Lower lobe of right lung (tissue), 2 donors: ENCODE measurements around the gene KIFC1. TPM values are rescaled to one million over a fixed set of nuclear protein-coding genes. Genes with fewer than 3 reads are reported as not detected.
A peak's percentile ranks its signal among the peaks of the same experiment; 100 is the strongest.

Experiments
- ATAC-seq, 2 donors: fragments of 200-7000 bp; cut with Tn5 transposase; one replicate each; pipeline ENCODE4 v1.9.1; 2020 to 2022; ENCODE audit warnings: mild to moderate bottlenecking in 2 of 2, moderate library complexity in 2 of 2
- DNase-seq: peaks from one replicate; pipeline ENCODE4 v3.0.0-alpha.2; 2020
- H3K27ac ChIP-seq: fragments of 200-600 bp; one replicate; pipeline ENCODE4 v1.8.0; 2022
- H3K27me3 ChIP-seq: fragments of 200-600 bp; one replicate; pipeline ENCODE4 v1.8.0; 2022; ENCODE audit warnings: low read depth
- H3K36me3 ChIP-seq: fragments of 200-600 bp; one replicate; pipeline ENCODE4 v1.8.0; 2022; ENCODE audit warnings: mild to moderate bottlenecking
- H3K4me1 ChIP-seq: fragments of 200-600 bp; one replicate; pipeline ENCODE4 v1.8.0; 2022
- H3K4me3 ChIP-seq: fragments of 200-600 bp; one replicate; pipeline ENCODE4 v1.8.0; 2022; ENCODE audit warnings: mild to moderate bottlenecking
- H3K9me3 ChIP-seq: fragments of 200-600 bp; one replicate; pipeline ENCODE4 v1.8.0; 2022
- intact Hi-C: fragments of 100-400 bp; cut with DNase I; formaldehyde crosslinking; loops from one replicate; pipeline ENCODE4 v1.11.0; 2022
- total RNA-seq: library from RNA; stranded (reverse); fragmentation: NEBNext Ultra II Directional; extraction: Animal tissue kit (Norgen Biotek cat#: 25700); gene quantifications from one replicate; pipeline ENCODE4 v1.2.1, GENCODE V29; 2021
- TF ChIP-seq, protein P1 (sequence below): fragments of 200-600 bp; IDR thresholded peaks from one replicate; pipeline ENCODE4 v1.8.0; 2022; ENCODE audit warnings: antibody characterized with exemption, mild to moderate bottlenecking
- donor health status: DM: no; HTN: yes; CAD: no; lungs with severe emphysema.

KIFC1 gene
- total RNA-seq, 1 donor from 2014 or later, result 2.7 TPM

DNA sequence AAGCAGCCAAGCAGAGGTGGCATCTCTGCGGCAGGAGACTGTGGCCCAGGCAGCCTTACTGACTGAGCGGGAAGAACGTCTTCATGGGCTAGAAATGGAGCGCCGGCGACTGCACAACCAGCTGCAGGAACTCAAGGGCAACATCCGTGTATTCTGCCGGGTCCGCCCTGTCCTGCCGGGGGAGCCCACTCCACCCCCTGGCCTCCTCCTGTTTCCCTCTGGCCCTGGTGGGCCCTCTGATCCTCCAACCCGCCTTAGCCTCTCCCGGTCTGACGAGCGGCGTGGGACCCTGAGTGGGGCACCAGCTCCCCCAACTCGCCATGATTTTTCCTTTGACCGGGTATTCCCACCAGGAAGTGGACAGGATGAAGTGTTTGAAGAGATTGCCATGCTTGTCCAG, 13.3 kb downstream of the KIFC1 start:
- H3K27me3 ChIP-seq, result no peaks in the 10 kb centered on the region
- no peak for DNase-seq
- intact Hi-C loops, result no loop called here

DNA sequence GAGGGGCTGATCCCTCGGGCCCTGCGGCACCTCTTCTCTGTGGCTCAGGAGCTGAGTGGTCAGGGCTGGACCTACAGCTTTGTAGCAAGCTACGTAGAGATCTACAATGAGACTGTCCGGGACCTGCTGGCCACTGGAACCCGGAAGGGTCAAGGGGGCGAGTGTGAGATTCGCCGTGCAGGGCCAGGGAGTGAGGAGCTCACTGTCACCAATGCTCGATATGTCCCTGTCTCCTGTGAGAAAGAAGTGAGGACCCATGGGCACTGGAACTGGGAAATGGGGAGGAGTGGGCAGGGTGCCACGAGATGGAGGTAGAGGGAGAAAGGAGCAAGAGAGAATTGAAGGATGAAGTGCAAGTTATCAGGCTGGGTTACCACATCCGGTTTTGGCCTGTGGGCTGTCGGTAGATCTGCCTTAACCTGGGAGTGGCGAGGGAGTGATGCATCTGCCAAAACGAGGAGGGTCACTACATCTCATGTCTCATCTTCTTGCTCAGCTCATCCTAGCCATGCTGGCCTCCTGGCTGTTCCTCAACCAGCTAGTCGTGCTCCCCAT, 13.8 kb downstream of the KIFC1 start:
- no peaks in the 10 kb centered on the region for H3K9me3 ChIP-seq
- ATAC-seq, result no peak
- TF ChIP-seq, protein P1, sequence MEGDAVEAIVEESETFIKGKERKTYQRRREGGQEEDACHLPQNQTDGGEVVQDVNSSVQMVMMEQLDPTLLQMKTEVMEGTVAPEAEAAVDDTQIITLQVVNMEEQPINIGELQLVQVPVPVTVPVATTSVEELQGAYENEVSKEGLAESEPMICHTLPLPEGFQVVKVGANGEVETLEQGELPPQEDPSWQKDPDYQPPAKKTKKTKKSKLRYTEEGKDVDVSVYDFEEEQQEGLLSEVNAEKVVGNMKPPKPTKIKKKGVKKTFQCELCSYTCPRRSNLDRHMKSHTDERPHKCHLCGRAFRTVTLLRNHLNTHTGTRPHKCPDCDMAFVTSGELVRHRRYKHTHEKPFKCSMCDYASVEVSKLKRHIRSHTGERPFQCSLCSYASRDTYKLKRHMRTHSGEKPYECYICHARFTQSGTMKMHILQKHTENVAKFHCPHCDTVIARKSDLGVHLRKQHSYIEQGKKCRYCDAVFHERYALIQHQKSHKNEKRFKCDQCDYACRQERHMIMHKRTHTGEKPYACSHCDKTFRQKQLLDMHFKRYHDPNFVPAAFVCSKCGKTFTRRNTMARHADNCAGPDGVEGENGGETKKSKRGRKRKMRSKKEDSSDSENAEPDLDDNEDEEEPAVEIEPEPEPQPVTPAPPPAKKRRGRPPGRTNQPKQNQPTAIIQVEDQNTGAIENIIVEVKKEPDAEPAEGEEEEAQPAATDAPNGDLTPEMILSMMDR, result no peak

More for the DNA sequence above, 13.3 kb downstream of the KIFC1 start:
- Histone ChIP-seq H3K4me3 (no peak overlapping the region), H3K36me3 (no peaks in the 10 kb centered on the region), H3K4me1 (no peaks in the 10 kb centered on the region), H3K27ac (no peak overlapping the region), H3K9me3 (no peaks in the 10 kb centered on the region)
- ATAC-seq, result no peak
- TF ChIP-seq, protein P1, result no peak

DNA sequence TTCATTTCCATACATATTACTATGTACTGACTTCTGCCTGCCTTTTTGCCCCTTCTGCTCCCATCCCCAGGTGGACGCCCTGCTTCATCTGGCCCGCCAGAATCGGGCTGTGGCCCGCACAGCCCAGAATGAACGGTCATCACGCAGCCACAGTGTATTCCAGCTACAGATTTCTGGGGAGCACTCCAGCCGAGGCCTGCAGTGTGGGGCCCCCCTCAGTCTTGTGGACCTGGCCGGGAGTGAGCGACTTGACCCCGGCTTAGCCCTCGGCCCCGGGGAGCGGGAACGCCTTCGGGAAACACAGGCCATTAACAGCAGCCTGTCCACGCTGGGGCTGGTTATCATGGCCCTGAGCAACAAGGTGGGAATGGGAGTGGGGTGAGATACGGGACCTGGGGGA, 14.5 kb downstream of the KIFC1 start:
- Histone ChIP-seq H3K4me3 (no peak overlapping the region), H3K4me1 (no peaks in the 10 kb centered on the region), H3K27me3 (no peaks in the 10 kb centered on the region), H3K9me3 (no peaks in the 10 kb centered on the region), H3K27ac (no peak overlapping the region), H3K36me3 (no peaks in the 10 kb centered on the region)
- TF ChIP-seq, protein P1, result no peak
- ATAC-seq (no peak), DNase-seq (no peak)
- intact Hi-C loops, result no loop called here

More for the DNA sequence above, 13.8 kb downstream of the KIFC1 start:
- DNase-seq, result no peak
- H3K27ac ChIP-seq, result no peak overlapping the region
- no peaks in the 10 kb centered on the region for H3K36me3 ChIP-seq
- H3K4me1 ChIP-seq, result no peaks in the 10 kb centered on the region
- no peaks in the 10 kb centered on the region for H3K27me3 ChIP-seq
- H3K4me3 ChIP-seq, result no peak overlapping the region
- intact Hi-C loops, result no loop called here

DNA sequence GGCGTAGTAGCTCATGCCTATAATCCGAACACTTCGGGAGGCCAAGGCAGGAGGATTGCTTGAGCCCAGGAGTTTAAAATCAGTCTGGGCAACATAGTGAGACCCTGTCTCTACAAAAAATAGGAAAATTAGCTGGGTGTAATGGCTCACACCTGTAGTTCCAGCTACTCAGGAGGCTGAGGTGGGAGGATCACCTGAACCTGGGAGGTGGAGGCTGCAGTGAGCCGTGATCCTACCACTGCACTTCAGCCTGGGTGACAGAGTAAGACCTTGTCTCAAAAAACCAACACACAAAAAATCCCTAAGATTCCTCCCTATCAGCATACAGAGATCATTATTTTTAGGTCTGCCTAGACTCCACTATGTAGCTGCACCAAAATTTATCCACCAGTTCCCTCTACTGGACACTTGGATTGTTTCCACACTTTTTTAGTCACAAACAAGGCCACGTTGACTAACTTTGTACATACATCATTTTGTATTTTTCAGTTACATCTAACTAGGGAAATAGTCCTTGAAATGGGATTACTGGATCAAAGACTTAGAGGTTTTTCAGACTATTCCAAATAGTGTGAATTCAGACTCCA, 15.6 kb downstream of the KIFC1 start:
- Histone ChIP-seq H3K36me3 (peaks cover 1% of the 10 kb centered on the region), H3K4me1 (peaks cover 9% of the 10 kb centered on the region), H3K27ac (no peak overlapping the region), H3K4me3 (no peak overlapping the region), H3K27me3 (no peaks in the 10 kb centered on the region), H3K9me3 (no peaks in the 10 kb centered on the region)
- intact Hi-C loops, result no loop called here
- ATAC-seq (no peak), DNase-seq (no peak)
- TF ChIP-seq, protein P1, result no peak

DNA sequence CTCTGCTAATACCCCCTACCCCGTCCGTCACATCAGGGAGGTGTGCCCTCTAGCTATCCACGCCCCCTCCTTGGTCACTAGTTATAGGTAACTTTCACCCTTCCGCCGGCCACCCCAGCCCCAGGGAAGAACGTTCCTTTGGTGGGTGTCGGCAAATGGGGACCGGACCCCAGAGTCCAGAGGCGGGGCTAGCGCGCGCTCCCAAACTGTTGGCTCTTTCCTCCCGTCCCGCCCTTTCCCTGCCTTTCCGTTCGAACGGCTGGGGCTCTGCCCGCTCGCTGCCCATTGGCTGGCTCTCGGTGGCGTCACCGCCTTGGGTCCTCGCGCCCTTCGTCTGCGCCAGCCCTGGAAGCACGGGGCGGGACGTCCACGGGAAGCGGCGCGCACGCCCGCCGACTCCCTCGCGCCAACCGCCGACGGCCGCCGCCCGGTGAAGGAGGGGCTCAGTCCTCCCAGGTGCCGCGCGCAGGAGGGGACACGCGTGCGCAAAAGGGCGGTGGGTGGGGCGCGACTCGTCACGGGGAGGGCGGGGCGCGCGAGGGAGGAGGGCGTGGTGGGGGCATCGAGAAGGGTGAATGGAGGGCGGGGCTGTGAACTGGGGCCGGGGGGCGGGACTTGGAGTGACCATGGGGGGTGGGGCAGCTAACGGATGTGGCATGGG, 18.6 kb downstream of the KIFC1 start:
- Histone ChIP-seq H3K27ac (peak overlapping the region; percentile 98), H3K4me3 (peak overlapping the region; percentile 96), H3K36me3 (peaks cover 31% of the 10 kb centered on the region), H3K4me1 (peaks cover 23% of the 10 kb centered on the region), H3K27me3 (no peaks in the 10 kb centered on the region), H3K9me3 (no peaks in the 10 kb centered on the region)
- peak; percentile 99 for DNase-seq
- intact Hi-C loops, result no loop called here
- TF ChIP-seq, protein P1, result no peak
- peak; percentile 93 to 95 for ATAC-seq
